Stimulated activated CD8-positive, alpha-beta memory T cell treated with anti-CD3 and anti-CD28 coated beads, Interleukin-7, amount 100 ng/mL, for 24 hours (primary cell): Measurements from ENCODE around the gene IFNL1.
"Not testable (repeated sequence)": the region's sequence is repeated elsewhere in the genome, so short reads cannot be mapped to it uniquely, and the experiment has no call there.

ENCODE experiments used
- DNase-seq: peaks from one replicate; pipeline ENCODE4 v3.0.0-alpha.2; 2020; ENCODE audit warnings: low read depth

IFNL1 gene

DNA sequence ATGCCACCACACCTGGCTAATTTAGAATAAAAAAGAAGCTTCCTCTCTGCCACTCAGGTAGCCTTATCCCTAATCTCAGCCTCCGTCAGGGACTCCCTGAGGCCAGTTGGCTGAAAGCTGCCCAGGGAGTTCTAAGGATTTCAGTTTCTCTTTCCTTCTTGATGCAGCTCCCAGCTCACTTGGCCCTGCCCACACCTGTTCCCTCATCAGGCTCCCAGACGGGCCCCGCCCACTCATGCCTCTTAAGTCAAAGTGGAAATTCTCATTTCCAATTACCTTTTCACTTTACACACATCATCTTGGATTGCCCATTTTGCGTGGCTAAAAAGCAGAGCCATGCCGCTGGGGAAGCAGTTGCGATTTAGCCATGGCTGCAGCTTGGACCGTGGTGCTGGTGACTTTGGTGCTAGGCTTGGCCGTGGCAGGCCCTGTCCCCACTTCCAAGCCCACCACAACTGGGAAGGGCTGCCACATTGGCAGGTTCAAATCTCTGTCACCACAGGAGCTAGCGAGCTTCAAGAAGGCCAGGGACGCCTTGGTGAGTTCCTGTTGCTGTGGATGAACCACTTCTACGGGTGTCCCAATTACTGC, at the start of gene IFNL1:
IFNL1 (plus strand) TSS at position 353 of the 591 bp plus-strand sequence; CDS start at position 368, 15 bp downstream.
- no peak for DNase-seq

DNA sequence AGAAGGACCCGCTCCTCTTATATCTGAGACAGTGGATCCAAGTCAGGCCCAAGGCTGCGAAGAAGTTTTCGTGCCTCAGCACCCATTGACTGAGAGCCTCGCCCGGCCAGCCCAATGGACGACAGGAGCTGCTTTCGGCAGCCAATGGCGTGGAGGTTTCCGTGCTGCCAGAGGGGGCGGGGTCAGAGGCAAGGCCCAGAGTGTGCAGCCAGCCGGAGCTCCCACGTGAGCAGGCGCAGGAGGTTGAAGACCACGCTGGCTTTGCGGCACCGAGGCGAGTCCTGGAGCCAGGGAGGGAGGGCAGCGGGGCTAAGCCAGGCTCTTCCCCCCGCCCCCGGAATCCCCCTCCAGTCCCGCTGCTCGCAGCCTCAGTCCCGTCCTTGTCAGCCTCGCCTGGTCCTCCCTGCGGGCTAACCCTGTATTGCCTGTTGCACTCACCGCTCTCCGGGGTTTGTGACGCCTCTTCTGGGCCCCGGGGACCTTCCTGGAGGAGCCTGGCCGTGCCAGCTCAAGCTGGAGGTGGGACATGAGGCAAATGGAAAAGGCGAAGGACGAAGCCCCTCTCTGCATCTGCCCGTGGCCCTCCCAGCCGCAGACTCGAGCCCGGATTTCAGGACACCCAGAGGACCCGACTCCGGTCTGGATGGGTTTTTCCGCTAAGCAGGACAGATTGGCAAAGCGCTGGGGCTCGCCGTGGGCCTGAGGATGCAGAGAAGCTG, 49.1 kb upstream of the IFNL1 start:
- DNase-seq, result no peak

DNA sequence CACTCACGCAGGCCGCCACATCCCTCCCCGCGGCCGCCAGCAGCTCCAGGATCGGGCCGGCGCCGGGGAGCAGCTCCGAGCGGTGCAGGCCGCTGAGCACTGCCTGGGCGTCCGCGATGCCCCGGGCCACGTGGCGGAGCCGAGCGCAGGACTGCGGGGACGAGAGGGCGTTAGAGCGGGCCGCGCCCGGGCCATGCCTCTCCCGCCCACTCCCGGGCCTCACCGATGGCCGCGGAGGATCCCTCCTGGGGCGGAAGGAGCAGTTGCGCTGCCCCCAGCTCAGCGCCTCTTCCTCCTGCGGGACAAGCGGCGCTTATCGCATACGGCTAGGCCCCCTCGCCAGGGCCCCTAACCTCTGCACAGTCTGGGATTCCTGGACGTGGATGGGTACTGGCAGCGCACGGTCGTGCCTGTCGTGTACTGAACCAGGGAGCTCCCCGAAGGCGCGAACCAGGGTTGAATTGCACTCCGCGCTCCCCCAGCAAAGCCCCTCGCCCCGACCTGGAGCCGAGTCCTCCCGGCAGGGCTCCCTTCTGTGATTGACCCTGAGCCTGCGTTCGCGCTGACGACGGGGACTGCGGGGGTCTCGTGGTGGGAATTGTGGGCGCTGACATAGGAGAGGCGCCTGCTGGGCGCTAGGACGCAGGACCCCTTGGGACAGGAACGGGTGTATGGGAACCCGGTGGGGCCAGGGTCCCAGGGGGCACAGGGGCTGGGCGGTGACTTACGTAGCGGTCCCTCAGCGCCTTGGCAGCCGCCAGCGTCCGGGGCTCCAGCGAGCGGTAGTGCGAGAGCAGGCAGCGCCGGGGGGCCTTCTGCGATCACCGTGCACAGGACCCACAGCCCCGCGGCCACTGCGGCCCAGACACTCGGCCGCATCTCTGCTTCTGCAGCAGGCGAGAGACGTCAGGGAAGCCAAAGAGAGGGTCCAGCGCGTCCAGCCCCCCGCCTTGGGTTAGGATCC, 48.2 kb upstream of the IFNL1 start:
- no peak for DNase-seq

DNA sequence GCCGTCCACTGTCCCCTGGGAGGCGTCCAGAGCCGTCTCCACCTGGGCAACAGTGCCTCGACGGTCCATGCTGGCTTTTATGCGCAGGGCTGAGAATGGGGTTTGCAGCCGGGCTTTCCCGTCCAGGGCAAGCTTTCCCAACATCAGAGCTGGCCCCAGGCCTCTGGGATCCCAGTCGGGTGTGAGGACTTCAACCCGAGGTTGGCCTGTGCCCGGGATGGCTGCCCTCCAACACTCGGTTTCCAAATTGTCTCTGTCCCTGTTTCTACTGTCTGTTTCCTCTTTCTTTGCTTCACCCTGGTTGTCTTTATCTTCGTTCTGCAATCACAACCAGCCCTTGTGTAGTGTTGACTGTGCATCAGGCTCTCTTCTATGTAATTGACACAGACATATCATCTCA, 47.4 kb upstream of the IFNL1 start, which contains the start of gene IFNL4:
IFNL4 (minus strand) TSS at position 51 of the 400 bp plus-strand sequence.
- DNase-seq, result no peak

DNA sequence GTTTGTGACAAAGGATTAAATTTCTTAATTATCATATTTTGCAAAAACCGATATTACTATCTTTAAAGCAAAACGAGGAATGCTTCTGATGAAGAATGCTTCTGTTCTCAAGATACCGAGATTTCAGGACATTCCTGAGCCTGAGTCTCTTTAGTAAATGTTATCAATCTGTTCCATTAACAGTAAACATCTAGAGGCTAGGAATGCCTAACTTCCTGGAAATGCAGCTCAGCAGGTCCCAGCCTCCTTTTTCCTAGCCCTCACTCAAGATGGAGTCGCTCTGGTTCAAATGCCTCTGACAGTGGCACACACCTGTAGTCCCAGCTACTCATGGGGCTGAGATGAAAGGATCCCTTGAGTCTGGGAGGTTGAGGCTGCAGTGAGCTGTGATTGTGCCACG, 45.1 kb upstream of the IFNL1 start:
- DNase-seq, result no peak

DNA sequence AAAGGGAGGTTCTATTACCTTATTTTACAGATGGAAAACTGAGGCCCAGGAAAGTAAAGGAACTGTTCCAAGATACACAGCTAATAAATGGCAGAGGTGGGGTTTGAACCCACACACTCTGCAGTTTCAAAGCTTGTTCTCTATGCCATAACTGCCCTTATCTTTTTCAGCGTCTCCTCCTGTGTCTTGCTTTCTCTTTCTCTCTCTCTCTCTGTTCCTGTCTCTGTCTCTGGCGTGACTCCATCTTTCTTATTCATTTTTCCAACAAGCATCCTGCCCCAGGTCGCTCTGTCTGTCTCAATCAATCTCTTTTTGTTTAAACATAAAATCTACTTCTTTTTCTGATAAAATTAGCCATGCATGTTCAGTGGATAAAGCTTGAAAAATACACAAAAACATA, 44.4 kb upstream of the IFNL1 start:
- DNase-seq, result no peak

DNA sequence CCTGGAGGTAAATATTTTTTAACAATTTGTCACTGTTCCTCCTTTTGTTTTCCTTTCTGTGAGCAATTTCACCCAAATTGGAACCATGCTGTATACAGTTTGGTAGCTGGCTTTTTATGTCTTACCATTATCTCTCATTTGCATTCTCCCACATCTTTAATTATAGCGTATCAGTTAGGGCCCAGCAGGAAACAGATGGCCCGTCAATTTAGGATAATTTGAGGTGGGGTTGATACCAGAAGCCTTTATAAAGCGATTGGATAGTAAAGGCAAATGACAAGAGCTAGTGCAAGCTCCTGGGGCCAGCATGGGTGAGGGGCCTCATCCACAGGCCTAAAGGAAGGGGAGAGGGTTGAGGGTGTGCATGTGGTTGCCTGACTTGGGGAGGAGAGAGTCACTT, 43.7 kb upstream of the IFNL1 start:
- DNase-seq, result no peak

GRCh38 chr19:39253374-39254149, 42.6 kb upstream of the IFNL1 start:
- no peak for DNase-seq

GRCh38 chr19:39254531-39255345, 41.5 kb upstream of the IFNL1 start:
- DNase-seq, result no peak

DNA sequence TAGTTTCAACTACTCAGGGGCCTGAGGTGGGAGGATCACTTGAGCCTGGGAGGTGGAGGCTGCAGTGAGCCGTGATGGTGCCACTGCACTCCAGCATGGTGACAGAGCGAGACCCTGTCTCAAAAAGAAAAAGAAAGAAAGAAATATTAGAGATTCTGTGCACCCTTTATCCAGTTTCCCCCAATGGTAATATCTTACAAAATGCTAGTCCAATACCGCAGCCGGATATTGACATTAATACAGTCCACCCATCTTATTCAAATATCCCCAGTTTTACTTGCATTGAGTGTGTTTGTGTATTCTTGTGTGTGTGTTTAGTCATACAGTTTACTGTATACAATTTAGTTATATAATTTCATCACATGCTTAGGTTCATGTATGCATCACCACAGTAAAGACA, 39.0 kb upstream of the IFNL1 start:
- DNase-seq, result no peak

GRCh38 chr19:39261704-39262103, 34.5 kb upstream of the IFNL1 start:
- DNase-seq, result no peak

- no peak for DNase-seq
Measured at GRCh38 chr19:39262496-39262895, 33.7 kb upstream of the IFNL1 start.

- no peak for DNase-seq
Measured at GRCh38 chr19:39263912-39264305, 32.3 kb upstream of the IFNL1 start.

GRCh38 chr19:39264306-39265290, 31.6 kb upstream of the IFNL1 start:
- DNase-seq, result no peak

- DNase-seq, result no peak
Measured at GRCh38 chr19:39265321-39265916, 30.8 kb upstream of the IFNL1 start.

DNA sequence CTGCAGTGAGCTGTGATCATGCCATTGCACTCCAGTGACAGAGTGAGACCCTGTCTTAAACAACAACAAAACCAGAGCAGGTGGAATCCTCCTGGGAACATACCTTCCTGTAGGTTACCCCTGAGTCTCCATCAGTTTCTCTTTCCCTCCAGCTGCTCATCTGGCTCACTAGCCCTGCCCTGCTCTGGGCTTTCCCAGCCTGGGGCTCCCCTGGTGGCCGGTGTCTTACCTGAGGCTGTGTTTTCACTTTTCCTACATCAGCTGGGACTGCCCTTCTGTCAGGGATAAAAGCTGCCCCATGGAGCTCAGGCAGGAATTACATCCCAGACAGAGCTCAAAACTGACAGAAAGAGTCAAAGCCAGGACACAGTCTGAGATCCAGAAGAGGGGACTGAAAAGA, 28.1 kb upstream of the IFNL1 start, which contains the start of gene IFNL2:
IFNL2 (plus strand) TSS at position 312 of the 400 bp plus-strand sequence. CDS start 173 bp downstream, outside the sequence.
- DNase-seq, result not testable (repeated sequence)

GRCh38 chr19:39268531-39269223, 27.5 kb upstream of the IFNL1 start:
- not testable (repeated sequence) for DNase-seq

GRCh38 chr19:39269369-39269768, 26.8 kb upstream of the IFNL1 start:
- not testable (repeated sequence) for DNase-seq
